Measurements from ENCODE around the gene STEEP1.

STEEP1 gene

GRCh38 chrX:119565107-119565663, at the start of gene STEEP1:
Gene STEEP1 (minus strand): TSS chrX:119565409. CDS start chrX:119565355, 54 bp downstream.
- peak; percentile 94 for DNase-seq (ENCODE audit: low read depth, low spot score)

GRCh38 chrX:119614776-119615175, 49.6 kb upstream of the STEEP1 start:
- DNase-seq (ENCODE audit: low read depth, low spot score): no peak

- DNase-seq (ENCODE audit: low read depth, low spot score): no peak
Measured at GRCh38 chrX:119607018-119607389, 41.8 kb upstream of the STEEP1 start.

- peak; percentile 94 for DNase-seq (ENCODE audit: low read depth, low spot score)
Measured at GRCh38 chrX:119606280-119607017, 41.2 kb upstream of the STEEP1 start, which contains the start of gene NKRF. Gene NKRF (minus strand): TSS chrX:119606424.

GRCh38 chrX:119605464-119606279, 40.5 kb upstream of the STEEP1 start:
- DNase-seq (ENCODE audit: low read depth, low spot score): peak; percentile 33

- peak; percentile 16 for DNase-seq (ENCODE audit: low read depth, low spot score)
Measured at GRCh38 chrX:119604766-119605463, 39.7 kb upstream of the STEEP1 start.

- DNase-seq (ENCODE audit: low read depth, low spot score): no peak
Measured at GRCh38 chrX:119602701-119603255, 37.6 kb upstream of the STEEP1 start.

GRCh38 chrX:119589810-119590209, 24.6 kb upstream of the STEEP1 start:
- no peak for DNase-seq (ENCODE audit: low read depth, low spot score)

- no peak for DNase-seq (ENCODE audit: low read depth, low spot score)
Measured at GRCh38 chrX:119583431-119584059, 18.3 kb upstream of the STEEP1 start.

- no peak for DNase-seq (ENCODE audit: low read depth, low spot score)
Measured at GRCh38 chrX:119579414-119579813, 14.2 kb upstream of the STEEP1 start.

- DNase-seq (ENCODE audit: low read depth, low spot score): peak; percentile 93
Measured at GRCh38 chrX:119574394-119575266, 9.4 kb upstream of the STEEP1 start, which contains the start of gene UBE2A. Gene UBE2A (plus strand): TSS chrX:119574563. CDS start chrX:119574712, 149 bp downstream.

GRCh38 chrX:119573840-119574393, 8.7 kb upstream of the STEEP1 start:
- peak; percentile 57 for DNase-seq (ENCODE audit: low read depth, low spot score)

GRCh38 chrX:119573222-119573621, 8.0 kb upstream of the STEEP1 start:
- no peak for DNase-seq (ENCODE audit: low read depth, low spot score)

GRCh38 chrX:119570351-119570835, 5.2 kb upstream of the STEEP1 start:
- DNase-seq (ENCODE audit: low read depth, low spot score): no peak

GRCh38 chrX:119552508-119552907, 12.7 kb downstream of the STEEP1 start:
- peak; percentile 20 for DNase-seq (ENCODE audit: low read depth, low spot score)

GRCh38 chrX:119549327-119550016, 15.7 kb downstream of the STEEP1 start:
- DNase-seq (ENCODE audit: low read depth, low spot score): peak; percentile 2

GRCh38 chrX:119541188-119541587, 24.0 kb downstream of the STEEP1 start:
- peak; percentile 36 for DNase-seq (ENCODE audit: low read depth, low spot score)

- no peak for DNase-seq (ENCODE audit: low read depth, low spot score)
Measured at GRCh38 chrX:119539872-119540271, 25.3 kb downstream of the STEEP1 start.

- no peak for DNase-seq (ENCODE audit: low read depth, low spot score)
Measured at GRCh38 chrX:119537487-119537886, 27.7 kb downstream of the STEEP1 start.
